Mesodermal cell (in vitro differentiated cells): ENCODE results near the gene TNIK.

Experiments
- H3K27ac ChIP-seq: 2 replicates; pipeline ENCODE4 v1.7.0; 2013; ENCODE audit warnings: mild to moderate bottlenecking, low read depth, low read length, moderate library complexity; ENCODE audit not compliant: severe bottlenecking
- H3K36me3 ChIP-seq: 2 replicates; pipeline ENCODE4 v1.7.1; 2013; ENCODE audit warnings: mild to moderate bottlenecking, low read length, moderate library complexity; ENCODE audit not compliant: control insufficient read depth, insufficient read depth
- H3K4me1 ChIP-seq: one replicate; pipeline ENCODE4 v1.7.1; 2013; ENCODE audit warnings: mild to moderate bottlenecking, low read length; ENCODE audit not compliant: insufficient read depth, control insufficient read depth, poor library complexity, severe bottlenecking
- H3K4me3 ChIP-seq: 2 replicates; pipeline ENCODE4 v1.7.0; 2013; ENCODE audit warnings: low read length, control low read depth, mild to moderate bottlenecking; ENCODE audit not compliant: insufficient read depth, poor library complexity, severe bottlenecking; ENCODE audit errors: extremely low read depth
- H3K9me3 ChIP-seq: 2 replicates; pipeline ENCODE4 v1.7.1; 2013; ENCODE audit warnings: mild to moderate bottlenecking, low read length, moderate library complexity; ENCODE audit not compliant: control insufficient read depth
- WGBS, 2 experiments: methylation state at CpG; one replicate each; pipeline ENCODE4 v1.1.5; 2013; ENCODE audit warnings: missing lambda C conversion rate in 2 of 2; ENCODE audit not compliant: insufficient coverage in 2 of 2; 5-methylcytosine and 5-hydroxymethylcytosine counted together

TNIK gene

GRCh38 chr3:171470714-171471227, 10.6 kb upstream of the TNIK start:
- Histone ChIP-seq H3K4me1 (peaks cover 16% of the 10 kb centered on the region), H3K27ac (peak overlapping the region; percentile 60), H3K9me3 (no peaks in the 10 kb centered on the region), H3K36me3 (no peaks in the 10 kb centered on the region), H3K4me3 (no peak overlapping the region)
- WGBS, 2 experiments = no CpG with 5 or more reads among the region's 1 CpG

GRCh38 chr3:171469376-171469775, 9.2 kb upstream of the TNIK start:
- H3K27ac ChIP-seq = no peak overlapping the region
- no peaks in the 10 kb centered on the region for H3K9me3 ChIP-seq
- H3K4me1 ChIP-seq = peaks cover 16% of the 10 kb centered on the region
- no peaks in the 10 kb centered on the region for H3K36me3 ChIP-seq
- H3K4me3 ChIP-seq = no peak overlapping the region
- 90 to 97% methylated on average over 2 of the region's 3 CpGs for WGBS, 2 experiments

GRCh38 chr3:171468296-171468906, 8.2 kb upstream of the TNIK start:
- H3K9me3 ChIP-seq = no peaks in the 10 kb centered on the region
- H3K4me3 ChIP-seq = no peak overlapping the region
- H3K36me3 ChIP-seq = no peaks in the 10 kb centered on the region
- WGBS, 2 experiments = 82 to 86% methylated on average over 3 of the region's 6 CpGs
- peaks cover 16% of the 10 kb centered on the region for H3K4me1 ChIP-seq
- no peak overlapping the region for H3K27ac ChIP-seq

GRCh38 chr3:171465763-171466162, 5.6 kb upstream of the TNIK start:
- Histone ChIP-seq H3K4me1 (peaks cover 3% of the 10 kb centered on the region), H3K9me3 (no peaks in the 10 kb centered on the region), H3K27ac (no peak overlapping the region), H3K4me3 (no peak overlapping the region), H3K36me3 (no peaks in the 10 kb centered on the region)
- WGBS, 2 experiments = 92 to 93% methylated on average over 2 of the region's 3 CpGs

GRCh38 chr3:171464462-171464861, 4.3 kb upstream of the TNIK start:
- H3K36me3 ChIP-seq = no peaks in the 10 kb centered on the region
- no peak overlapping the region for H3K4me3 ChIP-seq
- H3K27ac ChIP-seq = no peak overlapping the region
- WGBS, 2 experiments = no CpG with 5 or more reads among the region's 3 CpGs
- no peaks in the 10 kb centered on the region for H3K4me1 ChIP-seq
- H3K9me3 ChIP-seq = no peaks in the 10 kb centered on the region

- H3K27ac ChIP-seq = no peak overlapping the region
- no peaks in the 10 kb centered on the region for H3K36me3 ChIP-seq
- WGBS, 2 experiments = 0% methylated on average over 1 of the region's 1 CpG; no CpG with 5 or more reads in 1 of the 2 experiments
- peaks cover 3% of the 10 kb centered on the region for H3K4me1 ChIP-seq
- H3K4me3 ChIP-seq = no peak overlapping the region
- H3K9me3 ChIP-seq = no peaks in the 10 kb centered on the region
Measured at GRCh38 chr3:171462224-171462623, 2.0 kb upstream of the TNIK start.

- Histone ChIP-seq H3K4me1 (peaks cover 7% of the 10 kb centered on the region), H3K4me3 (peak overlapping the region; percentile 65), H3K36me3 (no peaks in the 10 kb centered on the region), H3K9me3 (no peaks in the 10 kb centered on the region), H3K27ac (no peak overlapping the region)
- WGBS, 2 experiments = no CpG with 5 or more reads among the region's 2 CpGs
Measured at GRCh38 chr3:171461525-171461917, 1.3 kb upstream of the TNIK start.

GRCh38 chr3:171460725-171461524, 720 bp upstream of the TNIK start:
- H3K4me1 ChIP-seq = peaks cover 7% of the 10 kb centered on the region
- peak overlapping the region; percentile 65 for H3K4me3 ChIP-seq
- WGBS, 2 experiments = 0 to 1% methylated on average over 29 to 38 of the region's 51 CpGs
- H3K9me3 ChIP-seq = no peaks in the 10 kb centered on the region
- peak overlapping the region; percentile 30 for H3K27ac ChIP-seq
- H3K36me3 ChIP-seq = no peaks in the 10 kb centered on the region

GRCh38 chr3:171459137-171459941, 866 bp downstream of the TNIK start:
- no peaks in the 10 kb centered on the region for H3K36me3 ChIP-seq
- 0% methylated on average over 21 to 22 of the region's 36 CpGs for WGBS, 2 experiments
- peak overlapping the region; percentile 65 for H3K4me3 ChIP-seq
- peaks cover 7% of the 10 kb centered on the region for H3K4me1 ChIP-seq
- H3K27ac ChIP-seq = no peak overlapping the region
- no peaks in the 10 kb centered on the region for H3K9me3 ChIP-seq

- H3K27ac ChIP-seq = no peak overlapping the region
- WGBS, 2 experiments = 0% methylated on average over 3 of the region's 6 CpGs
- no peaks in the 10 kb centered on the region for H3K9me3 ChIP-seq
- H3K36me3 ChIP-seq = no peaks in the 10 kb centered on the region
- peaks cover 10% of the 10 kb centered on the region for H3K4me1 ChIP-seq
- peak overlapping the region; percentile 65 for H3K4me3 ChIP-seq
Measured at GRCh38 chr3:171458864-171459136, 1.4 kb downstream of the TNIK start.
